NCI-H146 treated with DMSO at 0.1 percent for 48 hours (cell line): Measurements from ENCODE around the gene TMEM91.

Experiments used
- DNase-seq: peaks from one replicate; lab custom pipeline; 2025; ENCODE audit not compliant: unreplicated experiment; lab: John Stamatoyannopoulos, UW

Gene TMEM91

DNA sequence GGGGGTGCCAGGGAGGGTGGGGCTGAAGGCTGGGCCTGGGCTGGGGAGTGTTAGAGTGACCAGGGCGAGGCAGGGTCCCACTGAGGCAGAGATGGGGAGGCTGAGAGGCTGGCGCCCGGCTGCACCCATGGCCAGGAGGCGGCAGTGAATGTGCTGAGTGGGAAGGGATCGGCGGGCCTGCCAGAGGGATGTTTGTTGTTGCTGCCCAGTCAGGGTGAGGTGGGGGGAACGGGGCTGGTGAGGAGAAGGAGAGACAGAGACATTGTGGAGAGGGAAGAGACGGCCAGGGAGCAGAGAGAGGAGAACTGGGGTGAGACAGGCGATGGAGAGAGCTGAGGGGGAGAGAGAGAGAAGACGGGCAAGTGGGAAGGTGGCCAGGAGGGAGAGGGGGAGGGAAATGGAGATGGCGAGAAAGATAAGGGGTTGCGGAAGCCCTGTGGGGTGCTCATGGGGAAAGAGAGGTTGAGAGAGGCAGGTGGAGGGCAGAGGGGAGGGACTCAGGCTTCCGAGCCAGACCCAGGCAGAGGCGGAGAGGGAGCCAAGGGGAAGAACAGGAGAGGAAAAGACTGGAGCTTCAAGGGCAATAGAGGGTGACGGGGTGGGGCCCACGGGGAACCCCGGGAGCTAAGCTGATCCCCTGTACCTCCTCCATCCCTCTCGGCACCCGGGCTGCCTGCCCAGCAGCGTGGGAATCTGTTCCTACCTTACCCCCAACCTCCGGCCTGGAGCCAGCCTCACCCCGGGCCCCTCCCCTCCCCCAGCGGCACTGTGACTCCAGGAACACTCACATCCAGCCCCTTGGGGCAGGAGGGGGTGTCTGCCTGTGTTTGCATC lies 51.5 kb downstream of the TMEM91 start:
- DNase-seq: no peak

DNA sequence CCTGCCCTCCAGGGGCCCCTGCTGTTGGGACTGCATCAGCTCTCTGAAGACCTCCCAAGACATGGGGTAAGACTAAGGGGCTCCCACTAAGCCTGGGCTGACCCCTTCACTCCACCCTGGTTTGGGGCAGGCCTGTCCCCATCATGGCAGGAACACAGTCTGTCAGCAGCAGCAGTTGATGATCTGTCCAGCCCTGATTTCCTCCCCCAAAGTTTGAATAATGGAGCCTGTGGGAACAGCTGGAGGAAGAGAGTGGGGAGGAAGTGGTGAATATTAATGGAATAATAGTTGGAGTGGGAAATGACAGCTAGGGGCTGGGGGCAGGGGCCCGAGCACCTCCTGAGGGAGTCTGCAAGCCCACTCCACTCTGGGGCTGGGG lies 52.1 kb downstream of the TMEM91 start:
- no peak for DNase-seq

DNA sequence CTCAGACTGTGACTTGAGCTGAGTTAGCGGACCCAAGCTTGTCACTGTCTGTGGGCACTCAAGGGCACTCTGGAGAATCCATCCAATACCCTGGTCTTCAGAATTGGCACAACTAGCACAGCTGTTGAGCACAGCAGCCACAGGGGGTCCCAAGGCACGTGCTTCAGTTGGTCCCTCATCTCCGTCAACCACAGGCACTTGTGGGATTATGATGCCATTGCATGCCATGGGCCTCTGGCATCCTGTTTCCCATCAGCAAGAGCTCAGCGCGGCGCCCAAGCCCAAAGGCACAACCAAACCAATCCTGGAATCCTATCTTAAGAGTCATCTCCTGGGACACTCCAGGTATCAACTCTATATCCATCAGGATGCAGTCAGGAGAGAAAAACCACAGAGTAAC lies 54.6 kb downstream of the TMEM91 start:
- no peak for DNase-seq

DNA sequence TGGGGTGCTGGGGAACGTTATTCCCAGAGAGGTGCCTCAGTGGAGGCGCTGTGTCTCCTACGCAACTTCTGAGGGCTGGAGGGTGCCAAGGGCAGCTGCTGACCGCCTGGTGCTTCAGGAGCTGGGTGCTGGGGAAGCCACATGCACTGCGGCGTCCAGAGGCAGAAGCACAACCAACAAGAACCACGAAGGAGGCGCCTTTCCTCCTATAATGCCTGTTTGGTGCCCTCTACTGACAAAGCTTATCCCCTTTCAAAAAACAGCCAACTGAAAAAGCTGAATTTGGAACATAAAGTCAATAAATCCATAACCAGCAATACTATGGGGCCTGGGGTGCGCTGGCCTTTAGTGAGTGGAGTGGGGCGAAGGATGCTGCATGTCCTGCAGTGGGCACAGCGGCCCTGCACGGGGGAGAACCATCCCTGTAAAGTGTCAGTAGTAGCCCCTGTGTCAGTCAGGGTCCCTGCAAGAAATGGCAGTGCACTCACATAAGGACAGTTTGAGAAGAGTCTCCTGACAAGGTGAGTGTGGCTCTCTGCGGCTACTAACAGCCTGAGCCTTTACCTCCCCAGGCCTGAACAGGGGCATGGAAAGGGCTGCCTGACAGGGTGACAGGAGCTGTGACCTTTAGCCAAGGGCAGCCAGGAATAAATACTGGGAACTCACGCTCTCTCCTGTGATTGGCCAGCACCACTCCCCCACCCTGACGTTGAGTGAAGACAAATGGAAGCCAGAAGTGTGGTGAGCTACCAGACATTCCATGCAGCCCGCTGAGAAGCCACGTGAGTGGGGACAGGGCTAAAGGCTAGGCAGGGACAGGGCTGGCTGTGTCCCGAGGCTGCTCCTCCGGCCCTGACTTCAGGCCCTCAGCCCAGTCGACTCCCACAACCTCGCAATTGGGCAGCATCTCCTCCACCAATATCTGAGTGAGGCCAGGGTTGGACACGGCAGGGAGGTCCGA lies 55.4 kb downstream of the TMEM91 start:
- DNase-seq: no peak

DNA sequence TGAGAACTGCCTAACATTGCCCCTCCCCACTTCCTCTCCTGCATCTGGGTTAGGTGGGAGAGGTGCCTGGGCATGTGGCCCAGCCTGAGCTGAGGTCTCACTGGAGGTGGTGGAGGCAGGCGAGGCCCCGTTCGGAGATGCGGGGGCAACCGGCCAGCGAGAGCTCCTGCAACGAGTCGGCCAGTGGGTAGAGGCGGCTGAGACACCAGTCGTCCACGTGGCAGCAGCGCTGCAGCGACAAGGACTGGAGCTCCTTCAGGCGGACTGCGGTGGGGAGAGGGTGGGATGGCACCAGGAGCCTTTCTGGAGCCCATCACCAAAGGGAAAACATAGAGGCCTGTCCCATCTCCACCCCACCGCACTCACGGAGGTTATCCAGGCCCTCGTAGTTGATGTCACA lies 56.8 kb downstream of the TMEM91 start:
- no peak for DNase-seq
